Tibial nerve (tissue), 4 donors: ENCODE results near the gene SLC6A4. TPM values are rescaled to one million over a fixed set of nuclear protein-coding genes. Genes with fewer than 3 reads are reported as not detected.

Experiments
- DNase-seq, 2 donors: peaks; one replicate each; pipeline ENCODE4 v3.0.0-alpha.2; 2019; ENCODE audit warnings: low spot score in 2 of 2
- H3K27ac ChIP-seq, 4 donors: fragments of 200-600 bp; sonication (generic) in 3 of 4; one replicate each; pipeline ENCODE4 v1.5.1; 2017 to 2019; ENCODE audit warnings: mild to moderate bottlenecking in 1 of 4
- H3K27me3 ChIP-seq, 2 donors: fragments of 200-600 bp; sonication (generic) in 1 of 2; one replicate each; pipeline versions ENCODE4 v1.5.1 to v1.6.0; 2017 to 2019
- H3K36me3 ChIP-seq, 3 donors: fragments of 200-600 bp; sonication (generic); one replicate each; pipeline ENCODE4 v1.5.1; 2018 to 2019
- H3K4me1 ChIP-seq, 4 donors: fragments of 200-600 bp; sonication (generic) in 3 of 4; one replicate each; pipeline ENCODE4 v1.5.1; 2017 to 2019
- H3K4me3 ChIP-seq, 4 donors: fragments of 200-600 bp; sonication (generic) in 3 of 4; one replicate each; pipeline ENCODE4 v1.5.1; 2017 to 2019; ENCODE audit warnings: mild to moderate bottlenecking in 1 of 4, moderate library complexity in 1 of 4
- H3K9me3 ChIP-seq, 4 donors: fragments of 200-600 bp; sonication (generic) in 3 of 4; one replicate each; pipeline ENCODE4 v1.5.1; 2017 to 2019
- CTCF ChIP-seq, 5 experiments: fragments of 200-600 bp in 3 of 5; fragments of 450-650 bp in 2 of 5; sonication (generic) in 3 of 5; IDR thresholded peaks; one replicate each; pipeline ENCODE4 v1.5.1; 2016 to 2019; ENCODE audit warnings: antibody characterized with exemption in 5 of 5, mild to moderate bottlenecking in 3 of 5, moderate library complexity in 2 of 5
- EP300 ChIP-seq, 2 donors: sonication (generic); formaldehyde crosslinking; IDR thresholded peaks; one replicate each; pipeline ENCODE4 v1.6.1; 2017; ENCODE audit warnings: antibody characterized with exemption in 2 of 2, mild to moderate bottlenecking in 1 of 2
- POLR2A ChIP-seq, 2 donors: fragments of 450-650 bp; IDR thresholded peaks; one replicate each; pipeline ENCODE4 v1.6.1; 2017; ENCODE audit warnings: antibody characterized with exemption in 2 of 2, mild to moderate bottlenecking in 2 of 2, moderate library complexity in 2 of 2
- WGBS, 2 donors: methylation state at CpG; one replicate each; pipeline ENCODE4 v1.1.5; 2018; 5-methylcytosine and 5-hydroxymethylcytosine counted together
- total RNA-seq, 4 donors: library from RNA; depleted of rRNA; stranded (reverse); fragments of >200 nt; gene quantifications; one replicate each; pipeline ENCODE4 v1.1.0, GENCODE V29; 2016

SLC6A4 gene
- total RNA-seq, 4 donors from 2014 or later, result under 0.01 to 4.0 (median 2.5) TPM

DNA sequence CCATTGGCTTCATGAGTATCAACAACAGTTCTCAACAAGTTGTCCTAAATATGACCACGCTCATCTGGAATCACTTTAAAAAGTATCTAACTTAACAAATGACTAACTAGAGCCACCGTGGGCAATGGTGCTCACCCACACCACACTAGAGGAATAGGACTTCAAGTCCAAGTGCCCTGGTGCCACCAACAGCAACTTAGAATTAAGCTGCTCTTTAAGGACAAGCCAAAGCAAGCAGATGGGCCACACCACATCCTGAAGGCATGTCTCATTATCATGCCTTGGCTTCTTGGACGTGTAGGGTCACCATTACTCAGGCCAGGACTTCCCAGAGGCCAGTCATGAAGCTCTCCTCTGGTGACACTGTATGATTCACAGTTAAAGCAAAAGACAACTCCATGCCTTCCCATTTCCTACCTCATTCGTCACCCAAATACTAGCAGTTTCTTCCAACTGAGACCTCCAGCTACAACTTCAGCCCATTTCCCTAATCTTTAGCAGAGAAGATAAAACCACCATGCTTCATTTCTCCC lies 9.4 kb upstream of the SLC6A4 start:
- Histone ChIP-seq H3K27ac (no peak overlapping the region), H3K4me1 (no peaks in the 10 kb centered on the region), H3K27me3 (peaks cover 0 to 8% of the 10 kb centered on the region in 2 donors), H3K36me3 (peaks cover 0 to 42% (median 0%) of the 10 kb centered on the region in 3 donors), H3K4me3 (no peak overlapping the region), H3K9me3 (no peaks in the 10 kb centered on the region)
- WGBS, 2 donors, result 71 to 80% methylated on average over 4 of the region's 4 CpGs
- no peak for DNase-seq
- TF ChIP-seq CTCF (IDR thresholded peaks at IDR 0.05), result no peak
- TF ChIP-seq EP300 (IDR thresholded peaks at IDR 0.05), result no peak
- no peak for TF ChIP-seq POLR2A (IDR thresholded peaks at IDR 0.05)

DNA sequence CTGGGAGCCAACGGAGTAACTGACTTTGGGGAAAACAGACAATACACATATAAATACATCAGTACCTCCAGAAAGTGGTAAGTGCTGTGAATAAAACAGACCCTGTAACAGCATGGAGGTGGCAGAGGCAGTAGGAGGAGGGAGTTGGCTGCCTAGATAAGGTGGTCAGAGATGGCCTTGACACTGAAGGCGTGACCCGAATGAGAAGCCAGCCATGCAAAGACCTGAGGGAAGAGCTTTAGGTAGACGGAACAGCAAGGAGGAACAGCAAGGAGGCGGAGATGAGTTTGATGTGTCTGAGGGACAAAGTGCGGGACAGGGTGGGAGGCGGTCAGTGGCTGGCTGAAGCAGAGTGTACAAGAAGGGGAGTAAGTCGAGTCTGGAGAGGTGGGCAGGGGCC lies 8.1 kb upstream of the SLC6A4 start:
- Histone ChIP-seq H3K36me3 (peaks cover 0 to 29% (median 0%) of the 10 kb centered on the region in 3 donors), H3K27ac (no peak overlapping the region), H3K4me3 (no peak overlapping the region), H3K27me3 (peaks cover 0 to 21% of the 10 kb centered on the region in 2 donors), H3K9me3 (no peaks in the 10 kb centered on the region), H3K4me1 (peaks cover 0 to 2% (median 0%) of the 10 kb centered on the region in 4 donors)
- DNase-seq, result no peak
- WGBS, 2 donors, result 87 to 91% methylated on average over 8 of the region's 8 CpGs
- no peak for TF ChIP-seq POLR2A (IDR thresholded peaks at IDR 0.05)

DNA sequence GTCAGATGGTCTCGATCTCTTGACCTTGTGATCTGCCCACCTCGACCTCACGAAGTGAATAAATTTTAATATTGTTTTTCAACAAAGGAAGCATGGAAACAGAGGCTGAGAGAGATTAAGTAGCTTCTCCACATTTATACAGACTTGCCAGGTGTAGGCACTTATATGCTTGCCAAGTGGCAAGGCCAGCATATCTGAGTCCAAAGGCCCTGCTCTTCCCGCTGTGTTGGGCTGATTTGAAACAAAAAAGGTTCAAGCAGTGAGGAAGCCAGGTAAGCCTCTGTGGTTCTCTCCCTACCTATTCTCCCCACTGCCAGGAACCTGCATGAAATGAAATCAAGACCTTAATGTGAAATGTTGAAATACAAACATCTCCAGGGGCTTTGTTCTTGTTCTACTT lies 7.5 kb upstream of the SLC6A4 start:
- 90 to 96% methylated on average over 4 of the region's 4 CpGs for WGBS, 2 donors
- peaks cover 0 to 26% of the 10 kb centered on the region in 2 donors for H3K27me3 ChIP-seq
- H3K36me3 ChIP-seq, result peaks cover 0 to 23% (median 0%) of the 10 kb centered on the region in 3 donors
- DNase-seq, result no peak
- no peak for TF ChIP-seq CTCF (IDR thresholded peaks at IDR 0.05)
- TF ChIP-seq POLR2A (IDR thresholded peaks at IDR 0.05), result no peak
- TF ChIP-seq EP300 (IDR thresholded peaks at IDR 0.05), result no peak
- H3K9me3 ChIP-seq, result no peaks in the 10 kb centered on the region
- H3K4me3 ChIP-seq, result no peak overlapping the region
- H3K4me1 ChIP-seq, result peaks cover 0 to 8% (median 0%) of the 10 kb centered on the region in 4 donors
- H3K27ac ChIP-seq, result no peak overlapping the region

GRCh38 chr17:30241051-30241450 lies 5.6 kb upstream of the SLC6A4 start:
- Histone ChIP-seq H3K36me3 (peaks cover 0 to 5% (median 0%) of the 10 kb centered on the region in 3 donors), H3K27me3 (peaks cover 0 to 45% of the 10 kb centered on the region in 2 donors), H3K27ac (no peak overlapping the region), H3K9me3 (no peaks in the 10 kb centered on the region), H3K4me1 (peaks cover 0 to 26% (median 15%) of the 10 kb centered on the region in 4 donors), H3K4me3 (no peak overlapping the region)
- WGBS, 2 donors, result 74 to 76% methylated on average over 6 of the region's 6 CpGs
- TF ChIP-seq CTCF (IDR thresholded peaks at IDR 0.05) (no peak), POLR2A (IDR thresholded peaks at IDR 0.05) (no peak), EP300 (IDR thresholded peaks at IDR 0.05) (no peak)
- no peak for DNase-seq

DNA sequence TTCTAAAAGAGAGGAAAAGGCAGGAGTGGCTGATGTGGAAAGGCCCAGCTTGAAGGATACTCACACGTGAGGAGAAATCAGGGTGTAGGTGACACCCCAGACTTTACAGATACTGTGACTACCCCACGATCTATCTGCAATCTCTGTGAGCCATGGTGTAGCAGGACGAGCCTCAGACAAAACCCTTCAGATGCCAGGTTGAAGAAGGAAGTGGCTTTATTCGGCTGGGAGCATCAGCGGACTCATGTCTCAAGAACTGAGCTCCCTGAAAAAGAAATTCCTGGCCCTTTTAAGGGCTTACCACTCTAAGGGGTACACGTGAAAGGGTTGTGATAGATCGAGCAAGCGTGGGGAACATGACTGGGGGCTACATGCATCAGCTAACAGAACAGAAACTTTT lies 4.7 kb upstream of the SLC6A4 start:
- no peak for DNase-seq
- H3K27me3 ChIP-seq, result peaks cover 0 to 52% of the 10 kb centered on the region in 2 donors
- WGBS, 2 donors, result 84 to 90% methylated on average over 8 of the region's 8 CpGs

More for the DNA sequence above, 4.7 kb upstream of the SLC6A4 start:
- no peak overlapping the region for H3K27ac ChIP-seq
- peaks cover 0 to 35% (median 24%) of the 10 kb centered on the region in 4 donors for H3K4me1 ChIP-seq
- H3K4me3 ChIP-seq, result no peak overlapping the region
- peaks cover 0 to 5% (median 0%) of the 10 kb centered on the region in 3 donors for H3K36me3 ChIP-seq
- no peaks in the 10 kb centered on the region for H3K9me3 ChIP-seq
- TF ChIP-seq CTCF (IDR thresholded peaks at IDR 0.05) (no peak), POLR2A (IDR thresholded peaks at IDR 0.05) (no peak), EP300 (IDR thresholded peaks at IDR 0.05) (no peak)
